HFFc6 (cell line): Measurements from ENCODE around the gene MYO1H. TPM values are rescaled to one million over a fixed set of nuclear protein-coding genes. Genes with fewer than 3 reads are reported as not detected.

ENCODE experiments used
- DNase-seq: peaks from one replicate; pipeline ENCODE4 v3.0.0-alpha.2; 2018
- H3K27ac Mint-ChIP-seq: 2 replicates; pipeline ENCODE4 v1.8.0; 2020; ENCODE audit warnings: mild to moderate bottlenecking, mixed read lengths
- H3K27me3 Mint-ChIP-seq: 2 replicates; pipeline ENCODE4 v1.8.0; 2021; ENCODE audit warnings: mild to moderate bottlenecking, moderate library complexity, mixed read lengths; ENCODE audit not compliant: insufficient read depth
- H3K36me3 Mint-ChIP-seq: 2 replicates; pipeline ENCODE4 v1.8.0; 2021; ENCODE audit warnings: low read depth, mixed read lengths
- H3K4me1 Mint-ChIP-seq: 2 replicates; pipeline ENCODE4 v1.8.0; 2020; ENCODE audit warnings: low read depth, mixed read lengths
- H3K4me3 Mint-ChIP-seq: 2 replicates; pipeline ENCODE4 v1.8.0; 2020; ENCODE audit warnings: mild to moderate bottlenecking, moderate library complexity, mixed read lengths
- H3K9me3 Mint-ChIP-seq: 2 replicates; pipeline ENCODE4 v1.8.0; 2020; ENCODE audit warnings: mild to moderate bottlenecking, mixed read lengths
- total RNA-seq, 6 experiments: library from RNA; stranded (reverse); fragmentation: NEBNext Ultra II Directional; extraction: Animal tissue kit (Norgen Biotek cat#: 25700); gene quantifications; 2 replicates in 1 of 6; 3 replicates in 5 of 6; pipeline ENCODE4 v1.2.3, GENCODE V29; 2021
- TF ChIP-seq, protein P1 (sequence below): fragments of 200-600 bp; sonication (generic); IDR thresholded peaks from 2 replicates; pipeline ENCODE4 v1.5.0; 2021; ENCODE audit warnings: antibody characterized with exemption, mild to moderate bottlenecking

The MYO1H gene
- total RNA-seq, 6 experiments from 2014 or later: not detected

DNA sequence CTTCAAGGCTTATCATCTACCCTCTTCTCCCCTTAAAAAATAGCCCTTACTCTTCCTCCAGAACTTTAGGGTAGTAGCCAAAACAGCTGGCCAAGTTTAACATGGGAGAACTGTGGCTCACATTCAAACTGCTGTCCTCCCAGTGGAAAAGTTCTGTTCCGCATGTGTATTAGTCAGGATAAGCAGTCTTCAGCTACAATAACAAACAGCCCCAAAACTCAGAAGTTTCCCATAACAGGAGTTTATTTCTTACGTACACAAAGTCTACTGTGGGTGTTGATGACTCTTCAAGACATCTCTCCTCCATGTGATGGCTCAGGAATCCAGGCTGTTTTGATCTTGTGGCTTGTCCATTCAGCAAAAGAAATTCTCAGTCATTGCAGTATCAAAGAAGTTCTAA, 35.5 kb downstream of the MYO1H start:
- Mint-ChIP-seq H3K36me3 (no peaks in the 10 kb centered on the region), H3K27ac (no peak overlapping the region), H3K4me3 (no peak overlapping the region), H3K4me1 (peaks cover 16% of the 10 kb centered on the region), H3K27me3 (peaks cover 3% of the 10 kb centered on the region; the same call in 1 of the 2 replicates), H3K9me3 (no peaks in the 10 kb centered on the region)
- no peak for DNase-seq
- TF ChIP-seq, protein P1, sequence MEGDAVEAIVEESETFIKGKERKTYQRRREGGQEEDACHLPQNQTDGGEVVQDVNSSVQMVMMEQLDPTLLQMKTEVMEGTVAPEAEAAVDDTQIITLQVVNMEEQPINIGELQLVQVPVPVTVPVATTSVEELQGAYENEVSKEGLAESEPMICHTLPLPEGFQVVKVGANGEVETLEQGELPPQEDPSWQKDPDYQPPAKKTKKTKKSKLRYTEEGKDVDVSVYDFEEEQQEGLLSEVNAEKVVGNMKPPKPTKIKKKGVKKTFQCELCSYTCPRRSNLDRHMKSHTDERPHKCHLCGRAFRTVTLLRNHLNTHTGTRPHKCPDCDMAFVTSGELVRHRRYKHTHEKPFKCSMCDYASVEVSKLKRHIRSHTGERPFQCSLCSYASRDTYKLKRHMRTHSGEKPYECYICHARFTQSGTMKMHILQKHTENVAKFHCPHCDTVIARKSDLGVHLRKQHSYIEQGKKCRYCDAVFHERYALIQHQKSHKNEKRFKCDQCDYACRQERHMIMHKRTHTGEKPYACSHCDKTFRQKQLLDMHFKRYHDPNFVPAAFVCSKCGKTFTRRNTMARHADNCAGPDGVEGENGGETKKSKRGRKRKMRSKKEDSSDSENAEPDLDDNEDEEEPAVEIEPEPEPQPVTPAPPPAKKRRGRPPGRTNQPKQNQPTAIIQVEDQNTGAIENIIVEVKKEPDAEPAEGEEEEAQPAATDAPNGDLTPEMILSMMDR: no peak

DNA sequence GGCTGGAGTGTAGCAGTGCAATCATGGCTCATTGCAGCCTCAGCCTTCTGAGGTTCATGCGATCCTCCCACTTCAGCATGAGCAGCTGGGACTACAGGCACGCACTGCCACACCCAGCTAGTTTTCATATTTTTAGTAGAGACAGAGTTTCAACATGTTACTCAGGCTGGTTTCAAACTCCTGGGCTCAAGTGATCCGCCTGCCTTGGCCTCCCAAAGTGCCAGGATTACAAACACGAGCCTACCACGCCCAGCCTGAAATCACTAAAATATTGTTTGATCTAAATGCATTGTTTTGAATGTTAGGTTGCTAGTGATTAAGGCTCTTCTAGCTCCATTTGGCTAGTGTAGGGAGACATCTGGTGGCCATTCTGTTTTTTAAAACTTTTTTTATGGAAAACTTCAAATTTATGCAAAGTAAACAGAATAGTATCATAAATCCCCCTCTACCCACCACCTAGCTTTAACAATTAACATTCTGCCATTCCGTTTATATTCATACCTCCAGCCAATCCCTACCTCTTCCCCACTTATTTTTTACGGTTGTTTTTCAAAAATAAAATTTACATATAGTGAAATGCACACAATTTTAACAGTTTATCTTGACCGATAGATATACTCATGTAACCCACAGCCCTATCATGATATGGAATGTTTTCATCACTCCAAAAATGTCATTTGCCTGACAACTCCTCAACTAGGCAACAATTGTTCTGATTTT, 37.8 kb downstream of the MYO1H start:
- peak overlapping the region; percentile 64 for H3K27ac Mint-ChIP-seq
- H3K9me3 Mint-ChIP-seq: no peaks in the 10 kb centered on the region; the same call in 1 of the 2 replicates
- peak; percentile 59 for DNase-seq
- peaks cover 16% of the 10 kb centered on the region for H3K4me1 Mint-ChIP-seq
- peaks cover under 1% of the 10 kb centered on the region; the same call in 1 of the 2 replicates for H3K27me3 Mint-ChIP-seq
- peak overlapping the region; percentile 76 for H3K4me3 Mint-ChIP-seq
- TF ChIP-seq, protein P1: peak; percentile 83
- H3K36me3 Mint-ChIP-seq: no peaks in the 10 kb centered on the region

DNA sequence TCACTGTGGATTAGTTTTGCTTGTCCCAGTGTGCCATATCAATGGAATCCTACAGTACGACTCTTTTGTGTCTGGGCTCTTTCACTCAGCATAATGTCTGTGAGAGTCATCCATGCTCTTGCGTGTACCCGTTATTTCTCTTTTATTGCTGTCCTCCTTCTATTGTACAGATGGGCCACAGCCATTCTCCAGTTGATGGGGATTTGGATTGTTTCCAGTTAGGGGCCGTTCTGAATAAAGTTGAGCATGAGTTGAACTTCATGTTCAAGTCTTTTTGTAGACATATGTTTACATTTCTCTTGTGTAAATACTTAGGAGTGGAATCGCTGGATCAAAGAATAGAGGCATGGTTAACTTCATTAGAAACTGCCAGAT, 38.3 kb downstream of the MYO1H start:
- H3K36me3 Mint-ChIP-seq: no peaks in the 10 kb centered on the region
- TF ChIP-seq, protein P1: no peak
- no peak for DNase-seq
- H3K27me3 Mint-ChIP-seq: no peaks in the 10 kb centered on the region; the same call in 1 of the 2 replicates
- H3K27ac Mint-ChIP-seq: no peak overlapping the region
- no peaks in the 10 kb centered on the region; the same call in 1 of the 2 replicates for H3K9me3 Mint-ChIP-seq
- peaks cover 16% of the 10 kb centered on the region for H3K4me1 Mint-ChIP-seq
- H3K4me3 Mint-ChIP-seq: no peak overlapping the region

DNA sequence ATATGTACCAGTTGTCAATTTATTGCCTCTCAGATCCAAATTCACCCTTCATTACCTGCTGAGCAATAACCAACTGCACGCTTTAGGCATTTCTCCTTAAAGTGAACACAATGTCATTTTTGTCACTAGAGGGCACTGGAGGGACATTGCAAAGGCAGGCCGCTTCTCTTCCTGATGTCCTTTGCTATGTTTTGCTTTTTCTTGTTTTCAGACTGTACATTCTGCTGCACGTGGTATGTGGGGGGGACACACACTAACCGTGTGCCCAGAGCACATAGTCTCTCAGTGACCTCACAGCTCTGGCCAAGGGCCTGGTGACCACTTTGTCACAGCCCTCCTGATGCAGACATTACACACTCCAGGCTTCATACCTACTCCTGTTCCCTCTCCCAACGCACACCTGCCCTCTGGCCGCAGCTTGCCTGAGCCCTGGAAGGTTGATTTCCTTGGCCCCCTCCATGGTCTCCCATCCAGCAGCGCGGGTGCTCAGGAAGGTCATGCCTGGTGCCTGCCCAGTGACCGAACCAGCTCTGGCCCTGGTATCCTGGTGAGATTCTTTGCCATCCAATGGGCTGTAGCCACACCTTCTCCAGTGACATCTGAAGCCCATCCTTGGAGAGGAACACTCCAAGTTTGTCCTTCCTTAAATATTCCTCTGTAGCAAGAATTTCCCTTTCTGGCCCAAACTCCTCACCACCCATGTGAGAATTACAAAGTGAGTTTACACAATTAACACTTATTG, 39.9 kb downstream of the MYO1H start:
- TF ChIP-seq, protein P1: peak; percentile 77
- Mint-ChIP-seq H3K36me3 (no peaks in the 10 kb centered on the region), H3K4me3 (no peak overlapping the region), H3K27me3 (peaks cover 2% of the 10 kb centered on the region; the same call in 1 of the 2 replicates), H3K27ac (no peak overlapping the region), H3K4me1 (peaks cover 16% of the 10 kb centered on the region), H3K9me3 (no peaks in the 10 kb centered on the region; the same call in 1 of the 2 replicates)
- peak; percentile 42 for DNase-seq

DNA sequence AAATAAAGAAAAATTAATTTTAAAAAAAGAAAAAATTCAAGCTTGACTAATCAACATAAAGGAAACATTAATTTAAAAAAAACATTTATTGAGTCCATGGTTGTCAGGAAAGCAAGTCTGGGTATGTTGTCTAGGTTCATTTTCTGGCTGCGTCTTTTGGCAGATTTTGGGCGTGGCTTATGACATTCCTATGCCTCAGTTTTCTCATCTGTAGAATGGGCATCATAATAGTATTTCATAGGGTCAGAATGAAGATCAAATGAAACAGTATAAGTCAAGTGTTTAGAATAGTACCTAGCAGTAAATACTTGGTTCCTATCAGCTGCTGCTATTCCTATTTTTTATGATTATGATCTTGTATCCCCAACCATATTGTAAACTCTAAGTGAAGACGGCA, 40.5 kb downstream of the MYO1H start:
- TF ChIP-seq, protein P1: no peak
- peaks cover 2% of the 10 kb centered on the region; the same call in 1 of the 2 replicates for H3K27me3 Mint-ChIP-seq
- H3K36me3 Mint-ChIP-seq: no peaks in the 10 kb centered on the region
- H3K4me1 Mint-ChIP-seq: peaks cover 16% of the 10 kb centered on the region
- no peak overlapping the region for H3K4me3 Mint-ChIP-seq
- H3K27ac Mint-ChIP-seq: no peak overlapping the region
- H3K9me3 Mint-ChIP-seq: no peaks in the 10 kb centered on the region; the same call in 1 of the 2 replicates
- no peak for DNase-seq
